GM18861 (cell line): Measurements from ENCODE around the gene AHSG.

Experiments
- ATAC-seq: cut with Tn5 transposase; IDR thresholded peaks from one replicate; pipeline ENCODE4 v1.9.1; 2021; ENCODE audit not compliant: unreplicated experiment

Gene AHSG

GRCh38 chr3:186590580-186591295 lies 22.1 kb upstream of the AHSG start:
- ATAC-seq = no peak

- ATAC-seq = no peak
Observed at GRCh38 chr3:186592682-186593081, 20.2 kb upstream of the AHSG start.

GRCh38 chr3:186593862-186594261 lies 19.0 kb upstream of the AHSG start:
- ATAC-seq = no peak

- no peak for ATAC-seq
Observed at GRCh38 chr3:186594591-186595113, 18.2 kb upstream of the AHSG start.

- ATAC-seq = no peak
Observed at GRCh38 chr3:186596568-186597287, 16.1 kb upstream of the AHSG start.

- ATAC-seq = no peak
Observed at GRCh38 chr3:186598108-186598784, 14.6 kb upstream of the AHSG start.

GRCh38 chr3:186598794-186599141 lies 14.1 kb upstream of the AHSG start:
- ATAC-seq = no peak

GRCh38 chr3:186599142-186599784 lies 13.6 kb upstream of the AHSG start:
- no peak for ATAC-seq

- ATAC-seq = no peak
Observed at GRCh38 chr3:186599785-186600166, 13.1 kb upstream of the AHSG start.

GRCh38 chr3:186600896-186601295 lies 12.0 kb upstream of the AHSG start:
- no peak for ATAC-seq

GRCh38 chr3:186603159-186603558 lies 9.7 kb upstream of the AHSG start:
- ATAC-seq = no peak

- ATAC-seq = no peak
Observed at GRCh38 chr3:186605078-186605477, 7.8 kb upstream of the AHSG start.

- no peak for ATAC-seq
Observed at GRCh38 chr3:186605561-186606545, 7.0 kb upstream of the AHSG start.

- no peak for ATAC-seq
Observed at GRCh38 chr3:186608624-186609215, 4.1 kb upstream of the AHSG start.

- ATAC-seq = no peak
Observed at GRCh38 chr3:186609247-186609868, 3.5 kb upstream of the AHSG start.

GRCh38 chr3:186612065-186612464 lies 795 bp upstream of the AHSG start:
- ATAC-seq = no peak

- ATAC-seq = no peak
Observed at GRCh38 chr3:186613637-186614265, 891 bp downstream of the AHSG start.

GRCh38 chr3:186614266-186614596 lies 1.4 kb downstream of the AHSG start:
- no peak for ATAC-seq
